ENCODE data around the gene DNAJB5.

The DNAJB5 gene

GRCh38 chr9:35035851-35036701, 46.5 kb downstream of the DNAJB5 start:
- no peak for DNase-seq (ENCODE audit: low read depth, low spot score)
- H3K4me3 ChIP-seq (ENCODE audit: low read length), result no peak overlapping the region

- no peak overlapping the region for H3K4me3 ChIP-seq (ENCODE audit: low read length)
These were observed 52.6 kb downstream of the DNAJB5 start for GRCh38 chr9:35042081-35042604.

GRCh38 chr9:35042891-35043545, 53.5 kb downstream of the DNAJB5 start:
- DNase-seq (ENCODE audit: low read depth, low spot score), result no peak
- H3K4me3 ChIP-seq (ENCODE audit: low read length), result no peak overlapping the region

More at GRCh38 chr9:35042081-35042604, 52.6 kb downstream of the DNAJB5 start:
- no peak for DNase-seq (ENCODE audit: low read depth, low spot score)

- no peak overlapping the region for H3K4me3 ChIP-seq (ENCODE audit: low read length)
- no peak for DNase-seq (ENCODE audit: low read depth, low spot score)
These were observed 54.5 kb downstream of the DNAJB5 start for GRCh38 chr9:35044071-35044470.
